Measurements from ENCODE around the gene ADGRD2. TPM values are rescaled to one million over a fixed set of nuclear protein-coding genes. Genes with fewer than 3 reads are reported as not detected.
A peak's percentile ranks its signal among the peaks of the same experiment; 100 is the strongest.

Gene ADGRD2
- total and polyA plus RNA-seq, 2 of the 13 experiments (the other 11 are each of a cell fraction or from before 2014, with no cell fraction given): not detected

- no peak for TF ChIP-seq NONO (IDR thresholded peaks at IDR 0.05)
- peak; percentile 80 for TF ChIP-seq NONO (CRISPR knock-in tag; conservative IDR thresholded peaks at IDR 0.05)
- peak; percentile 50; the same call in 1 of the 2 replicates for TF ChIP-seq THAP11 (CRISPR knock-in tag; IDR thresholded peaks at IDR 0.05)
- TF ChIP-seq SNAPC4 (CRISPR knock-in tag; IDR thresholded peaks at IDR 0.05): no peak
- no peak for TF ChIP-seq ZIK1 (CRISPR knock-in tag; IDR thresholded peaks at IDR 0.05; ENCODE audit: borderline replicate concordance, low read depth)
- no peak for TF ChIP-seq YEATS2 (CRISPR knock-in tag; IDR thresholded peaks at IDR 0.05; ENCODE audit: borderline replicate concordance)
- TF ChIP-seq MNT (IDR thresholded peaks at IDR 0.05): peak; percentile 90
- no peak for TF ChIP-seq MTF2 (CRISPR knock-in tag; IDR thresholded peaks at IDR 0.05; ENCODE audit: borderline replicate concordance)
- TF ChIP-seq GLI4 (CRISPR knock-in tag; IDR thresholded peaks at IDR 0.05; ENCODE audit: borderline replicate concordance): no peak
- no peak for TF ChIP-seq SRF (IDR thresholded peaks at IDR 0.05; ENCODE audit: low read depth, low read length)
- TF ChIP-seq, protein P1, sequence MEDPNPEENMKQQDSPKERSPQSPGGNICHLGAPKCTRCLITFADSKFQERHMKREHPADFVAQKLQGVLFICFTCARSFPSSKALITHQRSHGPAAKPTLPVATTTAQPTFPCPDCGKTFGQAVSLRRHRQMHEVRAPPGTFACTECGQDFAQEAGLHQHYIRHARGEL (CRISPR knock-in tag; IDR thresholded peaks at IDR 0.05): no peak
- no peak for TF ChIP-seq TEF (CRISPR knock-in tag; IDR thresholded peaks at IDR 0.05)
- TF ChIP-seq SMC3 (IDR thresholded peaks at IDR 0.05; ENCODE audit: low read length): no peak
- no peak for TF ChIP-seq FLYWCH1 (CRISPR knock-in tag; IDR thresholded peaks at IDR 0.05)
- TF ChIP-seq ZNF10 (CRISPR knock-in tag; IDR thresholded peaks at IDR 0.05; ENCODE audit: borderline replicate concordance, low read depth): no peak
- no peak; the same call in 1 of the 2 replicates for TF ChIP-seq JDP2 (CRISPR knock-in tag; IDR thresholded peaks at IDR 0.05; ENCODE audit: borderline replicate concordance)
- no peak for TF ChIP-seq ZEB1 (IDR thresholded peaks at IDR 0.05; ENCODE audit: insufficient replicate concordance, low read depth)
- no peak for TF ChIP-seq THYN1 (CRISPR knock-in tag; IDR thresholded peaks at IDR 0.05; ENCODE audit: borderline replicate concordance, low read depth)
- 0 out of 2 replicates have a peak, but pooled peaks have one; percentile 28 for TF ChIP-seq ZNF333 (CRISPR knock-in tag; IDR thresholded peaks at IDR 0.05; ENCODE audit: borderline replicate concordance)
- TF ChIP-seq ZSCAN29 (CRISPR knock-in tag; conservative IDR thresholded peaks at IDR 0.05): no peak
- peak; percentile 86 for TF ChIP-seq SP5 (CRISPR knock-in tag; IDR thresholded peaks at IDR 0.05; ENCODE audit: borderline replicate concordance, low read depth)
These were observed 61.9 kb downstream of the ADGRD2 start (continued) for GRCh38 chr9:124511891-124512805.

Measured in HepG2 (cell line).